ENCODE measurements around the gene NMUR2.
A peak's percentile ranks its signal among the peaks of the same experiment; 100 is the strongest.

Gene NMUR2

GRCh38 chr5:152367554-152367953 is 37.5 kb downstream of the NMUR2 start:
- no peak for DNase-seq

GRCh38 chr5:152366716-152367115 is 38.4 kb downstream of the NMUR2 start:
- no peak for DNase-seq

GRCh38 chr5:152364899-152365298 is 40.2 kb downstream of the NMUR2 start:
- DNase-seq: no peak

- no peak for DNase-seq
These were observed 40.9 kb downstream of the NMUR2 start for GRCh38 chr5:152364172-152364571.

GRCh38 chr5:152358861-152359568 is 46.1 kb downstream of the NMUR2 start:
- no peak for DNase-seq

- DNase-seq: no peak
These were observed 48.6 kb downstream of the NMUR2 start for GRCh38 chr5:152356506-152356905.

- no peak for DNase-seq
These were observed 50.0 kb downstream of the NMUR2 start for GRCh38 chr5:152355061-152355460.

GRCh38 chr5:152353001-152353400 is 52.1 kb downstream of the NMUR2 start:
- DNase-seq: no peak

- DNase-seq: peak; percentile 46
These were observed 55.2 kb downstream of the NMUR2 start for GRCh38 chr5:152349683-152350526.

Data from OCI-M1 (cell line).